B cell (primary cell): ENCODE results near the gene VAC14.

Source experiments
- EZH2 ChIP-seq: IDR thresholded peaks from 2 replicates; pipeline ENCODE4 v1.6.1; 2012; ENCODE audit warnings: borderline replicate concordance, low read depth, mild to moderate bottlenecking, moderate library complexity, low read length; ENCODE audit not compliant: insufficient read depth, poor library complexity, severe bottlenecking
- TF ChIP-seq, protein P1 (sequence below): fragments of 200-600 bp; IDR thresholded peaks from one replicate; pipeline ENCODE4 v1.8.0; 2022; ENCODE audit warnings: antibody characterized with exemption, mild to moderate bottlenecking

DNA sequence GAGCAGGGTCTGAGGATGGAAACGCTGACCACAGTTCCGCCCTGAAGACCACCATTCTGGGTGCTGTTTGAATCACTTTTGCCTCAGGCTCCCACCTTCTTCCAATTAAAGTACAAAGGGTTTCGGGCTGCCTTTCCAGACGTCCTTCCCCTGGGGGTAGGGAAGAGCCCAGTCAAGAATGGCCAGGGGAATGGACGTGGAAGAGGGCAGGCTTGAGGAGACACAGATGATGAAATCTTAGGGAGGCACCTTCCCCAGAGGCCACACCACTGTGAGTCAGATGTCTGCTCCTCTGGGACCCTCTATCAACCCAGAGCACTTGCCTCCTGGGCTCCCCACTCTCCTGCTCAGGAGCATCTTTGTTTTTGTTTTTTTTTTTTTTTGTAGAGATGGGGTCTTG is 87.6 kb downstream of the VAC14 start:
- TF ChIP-seq, protein P1, sequence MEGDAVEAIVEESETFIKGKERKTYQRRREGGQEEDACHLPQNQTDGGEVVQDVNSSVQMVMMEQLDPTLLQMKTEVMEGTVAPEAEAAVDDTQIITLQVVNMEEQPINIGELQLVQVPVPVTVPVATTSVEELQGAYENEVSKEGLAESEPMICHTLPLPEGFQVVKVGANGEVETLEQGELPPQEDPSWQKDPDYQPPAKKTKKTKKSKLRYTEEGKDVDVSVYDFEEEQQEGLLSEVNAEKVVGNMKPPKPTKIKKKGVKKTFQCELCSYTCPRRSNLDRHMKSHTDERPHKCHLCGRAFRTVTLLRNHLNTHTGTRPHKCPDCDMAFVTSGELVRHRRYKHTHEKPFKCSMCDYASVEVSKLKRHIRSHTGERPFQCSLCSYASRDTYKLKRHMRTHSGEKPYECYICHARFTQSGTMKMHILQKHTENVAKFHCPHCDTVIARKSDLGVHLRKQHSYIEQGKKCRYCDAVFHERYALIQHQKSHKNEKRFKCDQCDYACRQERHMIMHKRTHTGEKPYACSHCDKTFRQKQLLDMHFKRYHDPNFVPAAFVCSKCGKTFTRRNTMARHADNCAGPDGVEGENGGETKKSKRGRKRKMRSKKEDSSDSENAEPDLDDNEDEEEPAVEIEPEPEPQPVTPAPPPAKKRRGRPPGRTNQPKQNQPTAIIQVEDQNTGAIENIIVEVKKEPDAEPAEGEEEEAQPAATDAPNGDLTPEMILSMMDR, result no peak
- TF ChIP-seq EZH2, result no peak
